ENCODE measurements around the gene NFIA.

DNA sequence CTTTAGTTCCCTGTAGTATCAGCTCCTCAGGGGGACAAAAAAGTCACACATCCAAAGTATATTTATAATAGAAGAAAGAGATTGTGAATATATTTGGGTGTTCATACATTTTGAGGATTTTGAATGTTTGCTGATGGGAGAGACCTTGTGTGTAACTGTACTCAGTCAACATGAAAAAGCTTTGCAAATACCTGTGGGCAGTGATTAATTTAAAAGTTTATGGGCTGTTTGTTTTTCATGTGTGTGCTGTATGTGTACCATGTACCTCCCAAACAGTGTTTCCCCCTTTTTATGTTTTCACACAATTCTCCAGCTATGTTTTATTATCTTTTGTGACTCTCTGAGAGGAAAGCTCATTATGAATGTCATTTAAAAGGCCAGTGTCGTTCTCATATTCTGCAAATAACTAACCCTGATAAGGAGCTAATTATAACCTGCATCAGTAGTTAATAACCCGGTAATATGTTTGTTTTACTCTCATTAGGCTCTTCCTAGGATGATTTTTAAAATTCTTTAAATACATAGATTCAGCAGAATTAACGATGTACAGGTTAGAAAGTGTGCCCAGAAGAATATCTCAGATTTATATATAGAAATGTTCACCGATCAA, 271.5 kb downstream of the NFIA start:
- no peak for TF ChIP-seq CTCF (optimal IDR thresholded peaks at IDR 0.05 in 1 of 3, IDR thresholded peaks at IDR 0.05 in 1 of 3, conservative IDR thresholded peaks at IDR 0.05 in 1 of 3; ENCODE audit: extremely low read depth in 1 of 3, insufficient read depth in 2 of 3, low read length in 3 of 3)
- TF ChIP-seq EZH2 (IDR thresholded peaks at IDR 0.05; ENCODE audit: low read length) = no peak
